ENCODE measurements around the gene MOB3C. TPM values are rescaled to one million over a fixed set of nuclear protein-coding genes. Genes with fewer than 3 reads are reported as not detected.

The MOB3C gene
- total RNA-seq (ENCODE audit: low replicate concordance): 9.6 and 15.1 TPM in 2 replicates

DNA sequence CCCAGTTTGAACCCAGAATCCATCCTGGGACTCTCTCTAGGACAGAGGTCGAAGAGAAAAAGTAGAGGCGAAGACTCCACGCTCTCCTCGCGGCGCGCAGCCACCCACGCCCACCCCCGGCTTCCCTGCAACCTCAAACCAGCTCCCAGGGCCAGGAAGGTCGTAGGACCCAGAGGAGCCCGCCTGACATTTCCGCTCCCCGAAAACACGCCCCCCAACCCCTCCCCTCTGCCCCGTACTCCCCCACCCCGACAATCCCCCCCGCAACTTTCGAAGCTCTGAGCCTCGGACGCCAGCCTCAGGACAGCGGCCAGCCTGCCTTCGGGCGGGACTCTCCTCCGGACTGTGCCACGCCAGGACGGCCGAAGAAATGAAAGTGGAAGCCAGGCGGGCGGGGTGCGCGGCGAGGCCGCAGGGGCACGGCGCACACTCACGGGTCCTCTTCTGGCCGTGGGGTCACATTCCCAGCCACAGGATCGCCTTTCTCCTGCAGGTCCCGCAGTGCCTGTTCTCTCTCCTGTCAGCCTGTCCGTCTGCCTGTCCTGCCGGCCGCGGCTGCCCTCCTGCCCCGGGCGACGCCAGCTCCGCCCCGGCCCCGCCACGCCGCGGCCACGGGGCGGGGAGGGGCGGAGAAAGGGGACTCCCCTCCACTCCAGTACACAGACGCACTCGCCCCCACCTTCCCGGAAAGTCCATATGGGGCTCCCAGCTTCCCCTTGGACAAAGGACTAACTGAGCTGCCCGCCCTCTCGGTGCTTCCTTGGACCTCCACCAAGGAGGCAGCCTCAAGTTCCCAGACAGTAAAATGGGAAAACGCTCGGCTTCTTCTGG, at the start of gene MOB3C:
Gene MOB3C (minus strand): TSS at position 535 of the 831 bp plus-strand sequence. CDS start 3,490 bp downstream, outside the sequence.

DNA sequence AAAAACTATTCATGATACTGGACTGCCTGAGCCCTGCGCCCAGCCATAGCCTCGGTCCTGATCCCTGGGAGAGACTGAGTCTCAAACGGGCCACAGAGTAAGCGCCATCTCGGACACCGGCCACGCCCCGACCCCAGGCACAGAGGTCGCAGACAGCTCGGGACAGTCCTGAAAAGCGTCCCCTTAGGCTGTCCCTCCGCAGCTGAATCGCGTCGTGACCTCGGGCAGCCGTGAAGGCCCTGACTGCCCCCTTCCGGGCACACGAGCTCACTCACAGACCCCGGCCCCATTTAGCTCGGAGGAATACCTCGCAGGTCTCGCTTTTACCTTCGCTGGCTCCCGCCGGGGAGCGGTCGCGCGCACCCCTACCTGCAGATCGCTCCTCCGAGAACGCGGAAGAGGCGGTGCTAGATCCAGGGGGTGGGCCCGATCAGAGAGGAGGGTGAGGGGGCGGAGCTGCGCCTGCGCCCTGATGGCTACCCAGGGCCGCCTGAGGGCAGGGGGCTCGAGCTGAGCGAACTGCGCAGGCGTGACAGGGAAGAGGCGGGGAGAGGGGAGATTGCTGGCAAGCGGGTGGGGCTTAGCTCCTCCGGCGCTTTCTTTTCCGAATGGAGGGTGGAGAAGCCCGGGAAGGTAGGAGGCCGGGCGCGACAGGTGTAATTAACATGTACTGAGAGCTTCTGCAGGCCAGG, 12.6 kb downstream of the MOB3C start, which contains the start of gene MKNK1:
Gene MKNK1 (minus strand): TSS at position 411 of the 692 bp plus-strand sequence. CDS start 20,941 bp downstream, outside the sequence.

Other genes with a start within 250 kb of the MOB3C start
- gene FAAH, start 222.5 kb downstream of the MOB3C start, total RNA-seq (ENCODE audit: low replicate concordance): 0.53 and 0.70 TPM in 2 replicates
- not detected in 2 replicates for gene DMBX1, start 127.0 kb downstream of the MOB3C start, total RNA-seq (ENCODE audit: low replicate concordance)
- gene KNCN, start 65.2 kb downstream of the MOB3C start, total RNA-seq (ENCODE audit: low replicate concordance): not detected in 2 replicates
- 14.2 and 16.9 TPM in 2 replicates for gene MKNK1, start 12.5 kb downstream of the MOB3C start, total RNA-seq (ENCODE audit: low replicate concordance)
- 29.6 and 39.2 TPM in 2 replicates for gene ATPAF1, start 51.6 kb upstream of the MOB3C start, total RNA-seq (ENCODE audit: low replicate concordance)
- not detected in 2 replicates for gene TEX38, start 55.0 kb upstream of the MOB3C start, total RNA-seq (ENCODE audit: low replicate concordance)
- 8.5 and 19.8 TPM in 2 replicates for gene EFCAB14, start 102.3 kb upstream of the MOB3C start, total RNA-seq (ENCODE audit: low replicate concordance)
- gene CYP4B1, start 182.2 kb upstream of the MOB3C start, total RNA-seq (ENCODE audit: low replicate concordance): not detected in 2 replicates